ENCODE results near the gene KCNC3. TPM values are rescaled to one million over a fixed set of nuclear protein-coding genes. Genes with fewer than 3 reads are reported as not detected.

The KCNC3 gene
- total and polyA plus RNA-seq, 2 of the 13 experiments (the other 11 are each of a cell fraction or from before 2014, with no cell fraction given) = 0.29 to 1.7 TPM

GRCh38 chr19:50293263-50294004, 35.7 kb downstream of the KCNC3 start:
- in situ Hi-C loops (cut with HindIII; ENCODE audit: extremely low pct_ligation_motif_present, low pct_unique_long_range_greater_than_20kb) = no loop called here
- H3K36me3 ChIP-seq (replicated peaks in 1 of 2; ENCODE audit: control insufficient read depth in 1 of 2, insufficient read depth in 2 of 2, low read length in 2 of 2) = peaks cover 1 to 5% of the 10 kb centered on the region in 2 experiments; a peak in 2 of 5 replicates
- no peaks in the 10 kb centered on the region for H3K4me1 ChIP-seq (ENCODE audit: insufficient read depth, low read length)
- no peaks in the 10 kb centered on the region for H3K79me2 ChIP-seq (ENCODE audit: insufficient read depth, low read length)
- ChIA-PET CTCF (ENCODE audit: low intra/inter-chr PET ratio, low total read pairs) (no interaction called here), POLR2A (no interaction called here)
- 73% methylated on average over 11 of the region's 14 CpGs for WGBS (ENCODE audit: low lambda C conversion rate)
- H2AFZ ChIP-seq (ENCODE audit: low read length) = no peak overlapping the region
- no peaks in the 10 kb centered on the region for H3K27me3 ChIP-seq (ENCODE audit: control insufficient read depth in 1 of 2, insufficient read depth in 2 of 2, low read length in 2 of 2)
- FAIRE-seq (no peak), DNase-seq (ENCODE audit: low spot score) (no peak), ATAC-seq (no peak)
- H3K4me2 ChIP-seq (ENCODE audit: low read depth, low read length) = no peak overlapping the region
- H3K27ac ChIP-seq (ENCODE audit: extremely low read length, insufficient read depth, low read length) = no peak overlapping the region
- TF ChIP-seq ELF3 (CRISPR knock-in tag; IDR thresholded peaks at IDR 0.05) (no peak), TRAFD1 (CRISPR knock-in tag; IDR thresholded peaks at IDR 0.05; ENCODE audit: borderline replicate concordance) (no peak), SMARCC2 (IDR thresholded peaks at IDR 0.05) (no peak), ZNF747 (CRISPR knock-in tag; IDR thresholded peaks at IDR 0.05; ENCODE audit: borderline replicate concordance) (no peak), ZNF780A (CRISPR knock-in tag; IDR thresholded peaks at IDR 0.05) (no peak)
- H3K4me3 ChIP-seq (replicated peaks in 1 of 3; ENCODE audit: insufficient read depth in 1 of 3, low read depth in 2 of 3, low read length in 3 of 3) = no peak overlapping the region
- intact Hi-C loops (cut with micrococcal nuclease; ENCODE audit: unreplicated experiment) = no loop called here
- no peaks in the 10 kb centered on the region for H4K20me1 ChIP-seq (ENCODE audit: insufficient read depth, low read length)
- H3K9ac ChIP-seq (ENCODE audit: insufficient read depth, low read depth, low read length) = no peak overlapping the region
- no peaks in the 10 kb centered on the region for H3K9me3 ChIP-seq (ENCODE audit: low read length)
- BruUV-seq (replicated peaks) = no TSS peak

GRCh38 chr19:50292216-50292827, 36.9 kb downstream of the KCNC3 start:
- Histone ChIP-seq H3K36me3 (replicated peaks in 1 of 2; ENCODE audit: control insufficient read depth in 1 of 2, insufficient read depth in 2 of 2, low read length in 2 of 2) (peaks cover 1 to 8% of the 10 kb centered on the region in 2 experiments; a peak in 2 of 5 replicates), H3K79me2 (ENCODE audit: insufficient read depth, low read length) (no peaks in the 10 kb centered on the region), H2AFZ (ENCODE audit: low read length) (no peak overlapping the region), H3K9me3 (ENCODE audit: low read length) (no peaks in the 10 kb centered on the region), H3K4me1 (ENCODE audit: insufficient read depth, low read length) (no peaks in the 10 kb centered on the region), H3K9ac (ENCODE audit: insufficient read depth, low read depth, low read length) (no peak overlapping the region), H3K4me2 (ENCODE audit: low read depth, low read length) (no peak overlapping the region), H3K4me3 (replicated peaks in 1 of 3; ENCODE audit: insufficient read depth in 1 of 3, low read depth in 2 of 3, low read length in 3 of 3) (no peak overlapping the region), H4K20me1 (ENCODE audit: insufficient read depth, low read length) (no peaks in the 10 kb centered on the region), H3K27me3 (ENCODE audit: control insufficient read depth in 1 of 2, insufficient read depth in 2 of 2, low read length in 2 of 2) (no peaks in the 10 kb centered on the region), H3K27ac (ENCODE audit: extremely low read length, insufficient read depth, low read length) (no peak overlapping the region)
- DNase-seq (ENCODE audit: low spot score) (no peak), ATAC-seq (no peak), FAIRE-seq (no peak)
- POLR2A ChIA-PET = no interaction called here
- no peak for TF ChIP-seq KDM2A (CRISPR knock-in tag; IDR thresholded peaks at IDR 0.05; ENCODE audit: borderline replicate concordance, low read depth)
- TF ChIP-seq IRF9 (CRISPR knock-in tag; IDR thresholded peaks at IDR 0.05; ENCODE audit: borderline replicate concordance) = no peak
- TF ChIP-seq MATR3 (CRISPR knock-in tag; IDR thresholded peaks at IDR 0.05) = no peak
- no peak for TF ChIP-seq RXRA (CRISPR knock-in tag; IDR thresholded peaks at IDR 0.05)
- no peak for TF ChIP-seq PAXIP1 (CRISPR knock-in tag; conservative IDR thresholded peaks at IDR 0.05)
- CTCF ChIA-PET (ENCODE audit: low intra/inter-chr PET ratio, low total read pairs) = no interaction called here
- no TSS peak for BruUV-seq (replicated peaks)
- intact Hi-C loops (cut with micrococcal nuclease; ENCODE audit: unreplicated experiment) = no loop called here
- in situ Hi-C loops (cut with HindIII; ENCODE audit: extremely low pct_ligation_motif_present, low pct_unique_long_range_greater_than_20kb) = no loop called here
- 86% methylated on average over 11 of the region's 11 CpGs for WGBS (ENCODE audit: low lambda C conversion rate)

Measured in HepG2 (cell line).